Measurements from ENCODE around the gene TSPOAP1.

The TSPOAP1 gene

GRCh38 chr17:58265271-58265670 is 63.3 kb downstream of the TSPOAP1 start:
- Histone ChIP-seq H3K27me3 (ENCODE audit: low read length) (no peaks in the 10 kb centered on the region), H3K9ac (ENCODE audit: low read length) (no peak overlapping the region), H3K9me2 (replicated peaks; ENCODE audit: insufficient read depth, low read length) (no peaks in the 10 kb centered on the region), H3F3A (ENCODE audit: insufficient read depth) (no peaks in the 10 kb centered on the region), H4K20me1 (ENCODE audit: low read depth, low read length) (no peaks in the 10 kb centered on the region), H2AFZ (ENCODE audit: low read depth, low read length, severe bottlenecking) (no peak overlapping the region), H3K4me2 (ENCODE audit: low read depth, low read length, poor library complexity, severe bottlenecking) (no peak overlapping the region), H3K27ac (ENCODE audit: low read depth, low read length) (no peak overlapping the region), H3K36me3 (ENCODE audit: low read length) (no peaks in the 10 kb centered on the region), H3K4me3 (ENCODE audit: insufficient read depth, low read length, poor library complexity, severe bottlenecking) (no peak overlapping the region), H3K79me2 (ENCODE audit: insufficient read depth, low read length) (no peaks in the 10 kb centered on the region), H3K9me3 (ENCODE audit: insufficient read depth, low read length) (no peaks in the 10 kb centered on the region)
- TF ChIP-seq EZH2phosphoT487 (conservative IDR thresholded peaks at IDR 0.05; ENCODE audit: low read length) (no peak), CTCF (IDR thresholded peaks at IDR 0.05; ENCODE audit: insufficient read depth, low read length, poor library complexity, severe bottlenecking) (no peak)

- no peaks in the 10 kb centered on the region for H3K79me2 ChIP-seq (ENCODE audit: insufficient read depth, low read length)
- no peaks in the 10 kb centered on the region for H4K20me1 ChIP-seq (ENCODE audit: low read depth, low read length)
- H3F3A ChIP-seq (ENCODE audit: insufficient read depth), result no peaks in the 10 kb centered on the region
- H3K4me3 ChIP-seq (ENCODE audit: insufficient read depth, low read length, poor library complexity, severe bottlenecking), result no peak overlapping the region
- no peaks in the 10 kb centered on the region for H3K9me3 ChIP-seq (ENCODE audit: insufficient read depth, low read length)
- no peaks in the 10 kb centered on the region for H3K9me2 ChIP-seq (replicated peaks; ENCODE audit: insufficient read depth, low read length)
- no peaks in the 10 kb centered on the region for H3K36me3 ChIP-seq (ENCODE audit: low read length)
- no peak overlapping the region for H3K27ac ChIP-seq (ENCODE audit: low read depth, low read length)
- H3K4me2 ChIP-seq (ENCODE audit: low read depth, low read length, poor library complexity, severe bottlenecking), result no peak overlapping the region
- TF ChIP-seq CTCF (IDR thresholded peaks at IDR 0.05; ENCODE audit: insufficient read depth, low read length, poor library complexity, severe bottlenecking), result no peak
- TF ChIP-seq EZH2phosphoT487 (conservative IDR thresholded peaks at IDR 0.05; ENCODE audit: low read length), result no peak
- no peak overlapping the region for H2AFZ ChIP-seq (ENCODE audit: low read depth, low read length, severe bottlenecking)
- no peak overlapping the region for H3K9ac ChIP-seq (ENCODE audit: low read length)
- H3K27me3 ChIP-seq (ENCODE audit: low read length), result no peaks in the 10 kb centered on the region
Measured at GRCh38 chr17:58264407-58265103, 64.0 kb downstream of the TSPOAP1 start.

- H3K79me2 ChIP-seq (ENCODE audit: insufficient read depth, low read length), result no peaks in the 10 kb centered on the region
- no peaks in the 10 kb centered on the region for H3K36me3 ChIP-seq (ENCODE audit: low read length)
- H3K4me2 ChIP-seq (ENCODE audit: low read depth, low read length, poor library complexity, severe bottlenecking), result no peak overlapping the region
- no peak overlapping the region for H3K9ac ChIP-seq (ENCODE audit: low read length)
- no peak overlapping the region for H3K4me3 ChIP-seq (ENCODE audit: insufficient read depth, low read length, poor library complexity, severe bottlenecking)
- TF ChIP-seq EZH2phosphoT487 (conservative IDR thresholded peaks at IDR 0.05; ENCODE audit: low read length) (no peak), CTCF (IDR thresholded peaks at IDR 0.05; ENCODE audit: insufficient read depth, low read length, poor library complexity, severe bottlenecking) (no peak)
- no peaks in the 10 kb centered on the region for H3K9me2 ChIP-seq (replicated peaks; ENCODE audit: insufficient read depth, low read length)
- no peaks in the 10 kb centered on the region for H3K27me3 ChIP-seq (ENCODE audit: low read length)
- no peak overlapping the region for H3K27ac ChIP-seq (ENCODE audit: low read depth, low read length)
- no peaks in the 10 kb centered on the region for H4K20me1 ChIP-seq (ENCODE audit: low read depth, low read length)
- H3K9me3 ChIP-seq (ENCODE audit: insufficient read depth, low read length), result no peaks in the 10 kb centered on the region
- no peak overlapping the region for H2AFZ ChIP-seq (ENCODE audit: low read depth, low read length, severe bottlenecking)
- no peaks in the 10 kb centered on the region for H3F3A ChIP-seq (ENCODE audit: insufficient read depth)
Measured at GRCh38 chr17:58263773-58264172, 64.8 kb downstream of the TSPOAP1 start.
